D721Med (cell line): ENCODE measurements around the gene NELFCD.
"Not testable (repeated sequence)": the region's sequence is repeated elsewhere in the genome, so short reads cannot be mapped to it uniquely, and the experiment has no call there.

Experiments used
- DNase-seq: peaks from one replicate; pipeline ENCODE4 v3.0.0; 2011; ENCODE audit warnings: low spot score; ENCODE audit not compliant: insufficient read length
- FAIRE-seq: peaks from 2 replicates; lab custom pipeline; 2011; peaks lifted over from hg19 to GRCh38; lab: Jason Lieb, UNC
- TF ChIP-seq, protein P1 (sequence below): IDR thresholded peaks from 2 replicates; pipeline ENCODE4 v1.5.1; 2012; ENCODE audit warnings: mild to moderate bottlenecking, control low read depth; ENCODE audit not compliant: insufficient read depth; ENCODE audit errors: missing control alignments

The NELFCD gene

DNA sequence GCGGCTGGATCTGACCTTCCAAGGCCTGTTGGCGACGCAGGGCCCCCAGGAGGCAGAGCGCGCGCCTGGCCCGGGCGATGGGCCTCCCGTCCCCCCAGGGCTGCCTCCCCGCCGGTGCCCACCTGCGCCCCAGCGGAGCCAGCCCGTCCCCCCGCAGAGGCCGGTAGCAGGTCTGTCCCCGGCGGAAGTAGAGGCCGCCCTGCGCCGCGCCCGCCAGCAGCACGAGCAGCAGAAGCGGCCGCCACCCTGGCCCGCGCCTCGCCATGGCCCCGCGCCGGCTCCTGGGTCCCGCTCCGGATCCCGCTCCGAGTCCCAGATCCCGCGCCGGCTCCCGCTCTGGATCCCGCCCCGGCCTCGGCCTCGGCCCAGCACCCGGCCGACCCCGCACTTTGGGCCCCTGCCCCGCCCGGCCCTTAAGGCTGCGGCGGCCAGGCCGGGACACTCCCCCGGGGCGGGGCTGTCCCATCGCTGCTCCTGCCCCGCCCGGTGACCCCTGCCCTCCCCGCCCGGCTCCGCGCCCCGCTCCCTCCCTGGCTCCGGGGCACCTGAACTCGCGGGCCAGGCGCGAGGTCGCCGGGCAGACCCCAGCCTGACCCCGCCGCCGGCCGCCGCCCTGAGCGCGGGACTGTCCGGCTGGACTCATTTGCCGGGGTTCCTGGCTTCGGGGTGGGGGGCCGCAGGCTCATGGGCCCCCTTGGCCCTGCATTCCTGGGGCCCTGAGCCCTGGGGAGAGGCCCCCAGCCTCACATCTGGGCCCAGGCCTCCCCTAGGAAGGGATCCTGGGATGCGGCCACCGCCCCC is 26.0 kb downstream of the NELFCD start, which contains the start of gene CTSZ:
Gene CTSZ, minus strand, starts transcription at position 391 of the 801 bp plus-strand sequence. Its CDS starts 126 bp downstream, at position 265.
- TF ChIP-seq, protein P1, sequence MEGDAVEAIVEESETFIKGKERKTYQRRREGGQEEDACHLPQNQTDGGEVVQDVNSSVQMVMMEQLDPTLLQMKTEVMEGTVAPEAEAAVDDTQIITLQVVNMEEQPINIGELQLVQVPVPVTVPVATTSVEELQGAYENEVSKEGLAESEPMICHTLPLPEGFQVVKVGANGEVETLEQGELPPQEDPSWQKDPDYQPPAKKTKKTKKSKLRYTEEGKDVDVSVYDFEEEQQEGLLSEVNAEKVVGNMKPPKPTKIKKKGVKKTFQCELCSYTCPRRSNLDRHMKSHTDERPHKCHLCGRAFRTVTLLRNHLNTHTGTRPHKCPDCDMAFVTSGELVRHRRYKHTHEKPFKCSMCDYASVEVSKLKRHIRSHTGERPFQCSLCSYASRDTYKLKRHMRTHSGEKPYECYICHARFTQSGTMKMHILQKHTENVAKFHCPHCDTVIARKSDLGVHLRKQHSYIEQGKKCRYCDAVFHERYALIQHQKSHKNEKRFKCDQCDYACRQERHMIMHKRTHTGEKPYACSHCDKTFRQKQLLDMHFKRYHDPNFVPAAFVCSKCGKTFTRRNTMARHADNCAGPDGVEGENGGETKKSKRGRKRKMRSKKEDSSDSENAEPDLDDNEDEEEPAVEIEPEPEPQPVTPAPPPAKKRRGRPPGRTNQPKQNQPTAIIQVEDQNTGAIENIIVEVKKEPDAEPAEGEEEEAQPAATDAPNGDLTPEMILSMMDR = no peak
- DNase-seq (no peak), FAIRE-seq (no peak)

DNA sequence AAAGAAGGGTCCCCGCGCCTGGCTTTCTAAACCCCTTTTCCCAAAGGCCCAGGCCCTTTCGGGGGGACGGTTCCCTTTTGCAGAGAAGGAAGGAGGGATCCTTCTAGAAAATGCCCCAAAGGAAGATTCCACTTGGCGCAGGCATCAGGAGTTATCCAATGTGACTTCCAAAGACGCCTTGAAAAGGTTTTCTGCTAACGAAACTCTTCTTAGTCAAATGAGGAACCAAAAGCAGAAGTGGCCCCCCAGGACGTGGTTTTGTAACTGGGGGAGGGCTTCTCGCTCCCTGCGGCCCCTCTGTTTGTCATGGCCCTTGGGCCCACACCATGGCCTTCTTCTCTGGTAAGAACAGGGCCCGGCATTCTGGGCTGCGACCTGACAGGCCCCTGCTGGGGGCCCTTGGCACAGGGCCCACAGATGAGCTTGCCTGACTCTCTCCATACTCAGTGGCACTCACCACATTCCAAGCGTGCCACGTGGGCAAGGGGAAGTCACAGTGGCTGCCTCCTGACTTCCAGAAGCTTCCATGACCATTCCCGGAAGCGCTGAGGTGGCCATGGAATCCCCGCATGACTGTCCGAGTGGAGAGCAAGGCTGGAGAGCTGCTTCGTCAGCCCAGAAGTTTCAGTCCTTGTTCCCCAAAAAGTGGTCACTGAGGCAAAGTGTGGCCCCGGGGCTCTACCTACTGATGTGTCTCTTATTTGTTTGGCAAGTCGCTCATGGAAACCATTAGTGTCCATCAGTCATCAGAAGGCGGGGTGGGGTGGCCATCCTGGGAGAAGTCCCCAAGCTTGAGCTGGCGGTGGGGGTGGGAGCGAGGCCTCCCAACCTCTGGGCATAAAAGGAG is 26.8 kb downstream of the NELFCD start:
- FAIRE-seq (no peak), DNase-seq (no peak)
- TF ChIP-seq, protein P1 = no peak

DNA sequence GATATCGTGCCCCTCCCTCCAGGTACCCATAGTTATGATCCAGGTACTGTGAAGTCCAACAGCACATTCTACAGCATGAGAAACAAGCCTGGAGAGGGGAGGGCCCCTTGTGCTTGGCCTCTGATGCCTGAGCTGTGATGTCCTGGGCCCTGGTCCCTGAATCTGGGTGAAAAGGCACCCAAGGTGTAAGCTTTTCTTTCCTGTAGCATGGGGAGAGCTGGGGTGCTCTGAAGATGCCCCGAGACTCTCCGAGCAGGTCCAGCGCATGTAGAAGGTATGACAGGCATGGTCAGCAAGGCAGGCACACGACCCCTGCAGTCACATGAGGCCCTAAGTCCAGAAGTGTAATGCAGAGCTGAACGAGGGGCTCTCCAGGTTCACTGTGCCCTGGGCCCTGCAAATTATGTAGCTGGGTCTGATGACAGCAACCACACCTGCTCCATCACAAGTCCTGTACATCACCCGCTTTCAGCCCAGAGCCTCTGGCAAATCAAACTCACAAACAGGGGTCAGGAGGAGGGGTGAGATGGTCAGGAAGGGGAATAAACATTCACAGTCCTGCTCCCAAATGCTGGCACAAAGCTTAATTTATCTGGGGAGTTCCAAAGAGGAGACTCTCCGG is 27.8 kb downstream of the NELFCD start:
- DNase-seq (no peak), FAIRE-seq (no peak)
- TF ChIP-seq, protein P1 = no peak

DNA sequence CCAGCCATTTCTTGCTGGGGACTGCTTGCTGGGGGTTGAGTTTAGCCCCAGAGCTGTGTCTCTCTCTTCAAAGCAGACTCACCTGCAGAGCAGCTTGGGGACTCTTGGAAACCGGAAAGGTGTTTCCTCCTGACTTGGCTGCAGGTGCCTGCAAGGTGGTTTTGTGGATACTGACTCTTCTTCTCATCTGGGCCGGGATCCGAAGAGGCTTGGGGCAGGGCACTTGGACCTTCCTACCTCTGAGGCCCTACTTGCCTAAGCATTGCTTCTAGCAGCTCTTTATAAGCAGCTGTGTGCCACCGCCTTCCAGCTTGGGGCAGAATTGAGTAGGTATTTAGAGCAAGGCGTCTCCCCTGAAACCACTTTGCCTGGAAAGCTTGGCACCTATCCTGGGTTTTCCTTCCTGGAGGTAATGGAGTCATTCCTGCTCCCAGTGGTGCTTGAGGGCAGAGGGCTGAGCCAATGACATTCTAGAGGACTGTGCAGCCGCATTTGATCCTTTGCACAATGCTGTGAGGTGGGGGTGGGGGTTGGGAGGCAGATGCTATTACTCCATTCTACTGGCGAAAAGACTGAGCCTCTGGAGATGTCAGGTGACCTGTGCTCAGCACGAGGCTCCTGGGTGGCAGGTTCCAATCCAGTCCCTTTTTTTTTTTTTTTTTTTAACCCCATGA is 29.4 kb downstream of the NELFCD start:
- FAIRE-seq = no peak
- no peak for DNase-seq
- TF ChIP-seq, protein P1 = no peak

DNA sequence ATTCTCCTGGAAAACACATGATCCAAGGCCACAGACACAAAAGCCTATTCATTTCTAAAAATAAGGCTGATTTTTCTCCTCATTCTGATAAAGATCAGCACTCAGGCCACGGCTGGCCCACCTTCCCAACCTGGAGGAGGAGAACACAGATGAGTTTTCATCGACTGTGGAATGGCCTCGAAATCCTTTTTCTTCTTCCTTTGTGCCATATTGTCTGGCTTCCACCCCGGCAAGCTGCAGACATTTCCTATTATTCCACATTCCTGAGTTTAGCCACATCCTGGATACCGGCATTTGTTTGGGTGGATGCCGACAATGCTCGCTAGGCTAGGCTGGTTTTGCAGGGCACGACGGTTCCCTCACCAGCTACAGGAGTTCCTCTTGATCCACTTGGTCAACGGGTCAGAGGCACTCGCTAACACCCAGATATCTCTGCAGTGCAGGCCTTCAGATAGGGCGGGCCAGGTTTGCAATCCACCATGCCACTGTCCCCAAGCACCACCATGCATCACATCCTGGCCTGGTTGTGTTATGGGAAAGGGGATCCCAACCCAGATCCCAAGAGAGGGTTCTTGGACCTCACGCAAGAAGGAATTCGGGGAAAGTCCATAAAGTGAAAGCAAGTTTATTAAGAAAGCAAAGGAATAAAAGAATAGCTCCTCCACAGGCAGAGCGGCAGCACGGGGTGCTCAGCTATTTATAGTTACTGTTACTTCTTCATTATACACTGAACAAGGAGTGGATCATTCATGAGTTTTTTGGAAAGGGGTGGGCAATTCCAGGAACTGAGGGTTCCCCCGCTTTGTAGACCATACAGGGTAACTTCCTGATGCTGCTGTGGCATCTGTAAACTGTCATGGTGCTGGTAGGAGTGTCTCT is 30.2 kb downstream of the NELFCD start:
- TF ChIP-seq, protein P1 = no peak
- no peak for DNase-seq
- no peak for FAIRE-seq

DNA sequence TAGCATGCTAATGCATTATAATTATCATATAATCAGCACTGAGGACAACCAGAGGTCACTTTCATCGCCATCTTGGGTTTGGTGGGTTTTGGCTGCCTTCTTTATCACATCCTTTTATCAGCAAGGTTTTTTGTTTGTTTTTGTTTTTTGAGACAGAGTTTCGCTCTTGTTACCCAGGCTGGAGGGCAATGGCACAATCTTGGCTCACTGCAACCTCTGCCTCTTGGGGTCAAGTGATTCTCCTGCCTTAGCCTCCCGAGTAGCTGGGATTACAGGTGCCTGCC is 30.8 kb downstream of the NELFCD start:
- DNase-seq, FAIRE-seq: not testable (repeated sequence)
